SK-N-SH (cell line): ENCODE data around the gene SLX4IP. TPM values are rescaled to one million over a fixed set of nuclear protein-coding genes. Genes with fewer than 3 reads are reported as not detected.

Experiments used
- CTCF ChIA-PET: fragments of 300-600, 350-600 bp; formaldehyde crosslinking; extraction: SDS; loops from one replicate; lab custom pipeline; 2021; lab: Yijun Ruan, JAX
- POLR2A ChIA-PET: fragments of 350-600 bp; sonication (Branson Sonifier 250); formaldehyde crosslinking; extraction: SDS; loops from one replicate; lab custom pipeline; 2020; ENCODE audit warnings: antibody characterized with exemption, inconsistent platforms; lab: Yijun Ruan, JAX
- DNase-seq: peaks from one replicate; pipeline ENCODE4 v3.0.0; 2012
- H2AFZ ChIP-seq: fragments of 200-600 bp; sonication (generic); 2 replicates; pipeline ENCODE4 v1.8.1; 2016; ENCODE audit warnings: antibody characterized with exemption, mild to moderate bottlenecking, low read depth
- H3F3A ChIP-seq: fragments of 200-600 bp; sonication (generic); replicated peaks from 2 replicates; pipeline ENCODE3; 2016; ENCODE audit warnings: antibody characterized with exemption, mild to moderate bottlenecking; ENCODE audit not compliant: insufficient read depth
- H3K27ac ChIP-seq, 2 experiments: fragments of 200-500 bp in 1 of 2; fragments of 200-600 bp in 1 of 2; sonication (Bioruptor generic) in 1 of 2; sonication (generic), shearing (Covaris generic) in 1 of 2; 2 replicates each; pipeline versions ENCODE4 v1.5.1 to v1.6.1; 2014 to 2016; ENCODE audit warnings: low read depth in 2 of 2, inconsistent platforms in 1 of 2, low read length in 1 of 2, mild to moderate bottlenecking in 1 of 2, mixed read lengths in 1 of 2
- H3K27me3 ChIP-seq: fragments of 200-600 bp; sonication (generic), shearing (Covaris generic); 2 replicates; pipeline ENCODE4 v1.6.1; 2016; ENCODE audit warnings: mixed run types; ENCODE audit not compliant: insufficient read depth
- H3K36me3 ChIP-seq, 2 experiments: fragments of 200-500 bp in 1 of 2; fragments of 200-600 bp in 1 of 2; sonication (Bioruptor generic) in 1 of 2; sonication (generic) in 1 of 2; replicated peaks in 1 of 2; 2 replicates each; pipeline versions ENCODE3 to v1.5.1; 2014 to 2016; ENCODE audit warnings: low read length in 1 of 2, mild to moderate bottlenecking in 1 of 2; ENCODE audit not compliant: insufficient read depth in 2 of 2, control insufficient read depth in 1 of 2
- H3K4me1 ChIP-seq, 2 experiments: fragments of 200-500 bp in 1 of 2; fragments of 200-600 bp in 1 of 2; sonication (Bioruptor generic) in 1 of 2; sonication (generic), shearing (Covaris generic) in 1 of 2; 2 replicates each; pipeline versions ENCODE4 v1.5.1 to v1.6.1; 2014 to 2016; ENCODE audit warnings: low read depth in 1 of 2, low read length in 1 of 2, mixed run types in 1 of 2; ENCODE audit not compliant: insufficient read depth in 2 of 2, control insufficient read depth in 1 of 2
- H3K4me2 ChIP-seq: fragments of 200-600 bp; sonication (generic), shearing (Covaris generic); 2 replicates; pipeline ENCODE4 v1.6.1; 2017; ENCODE audit warnings: mixed run types
- H3K4me3 ChIP-seq, 2 experiments: fragments of 200-500 bp in 1 of 2; fragments of 200-600 bp in 1 of 2; sonication (Bioruptor generic) in 1 of 2; sonication (generic), shearing (Covaris generic) in 1 of 2; 2 replicates each; pipeline versions ENCODE4 v1.5.1 to v1.8.1; 2014 to 2016; ENCODE audit warnings: low read depth in 2 of 2, inconsistent platforms in 1 of 2, low read length in 1 of 2, mild to moderate bottlenecking in 1 of 2, mixed read lengths in 1 of 2, moderate library complexity in 1 of 2
- H3K79me2 ChIP-seq: fragments of 200-600 bp; sonication (generic); 2 replicates; pipeline ENCODE4 v1.8.1; 2017; ENCODE audit warnings: mild to moderate bottlenecking; ENCODE audit not compliant: insufficient read depth
- H3K9ac ChIP-seq: fragments of 200-600 bp; sonication (generic); 2 replicates; pipeline ENCODE4 v1.6.1; 2017; ENCODE audit warnings: mixed run types
- H3K9me2 ChIP-seq: fragments of 200-600 bp; sonication (generic); 2 replicates; pipeline ENCODE4 v1.6.1; 2017; ENCODE audit warnings: mixed run types
- H3K9me3 ChIP-seq: fragments of 200-600 bp; sonication (generic); 2 replicates; pipeline ENCODE4 v1.6.1; 2017; ENCODE audit warnings: mixed run types, mild to moderate bottlenecking, moderate library complexity
- H4K20me1 ChIP-seq: fragments of 200-600 bp; sonication (generic); 2 replicates; pipeline ENCODE4 v1.6.1; 2017; ENCODE audit warnings: mild to moderate bottlenecking, mixed run types; ENCODE audit not compliant: insufficient read depth
- EP300 ChIP-seq, 2 experiments: IDR thresholded peaks; 2 replicates each; pipeline versions ENCODE4 v1.4.0 to v1.6.1; 2012; ENCODE audit warnings: borderline replicate concordance in 1 of 2, low read depth in 1 of 2, low read length in 1 of 2
- FOSL2 ChIP-seq: IDR thresholded peaks from 2 replicates; pipeline ENCODE4 v1.4.0; 2012; ENCODE audit warnings: low read depth, mild to moderate bottlenecking, moderate library complexity, borderline replicate concordance
- GABPA ChIP-seq: IDR thresholded peaks from 2 replicates; pipeline ENCODE4 v1.4.0; 2012; ENCODE audit warnings: low read depth, mild to moderate bottlenecking
- MXI1 ChIP-seq: IDR thresholded peaks from 2 replicates; pipeline ENCODE4 v1.6.1; 2012; ENCODE audit warnings: mild to moderate bottlenecking, low read depth, low read length, improper control_type of control experiment
- POLR2AphosphoS5 ChIP-seq: IDR thresholded peaks from 2 replicates; pipeline ENCODE4 v1.6.1; 2012; ENCODE audit warnings: low read depth, low read length
- RAD21 ChIP-seq: IDR thresholded peaks from 2 replicates; pipeline ENCODE4 v1.6.1; 2012; ENCODE audit warnings: mild to moderate bottlenecking, low read length
- RFX5 ChIP-seq: IDR thresholded peaks from 2 replicates; pipeline ENCODE4 v1.6.1; 2012; ENCODE audit warnings: mild to moderate bottlenecking, improper control_type of control experiment, low read length
- SMC3 ChIP-seq: IDR thresholded peaks from 2 replicates; pipeline ENCODE4 v1.6.1; 2012; ENCODE audit warnings: low read depth, low read length, improper control_type of control experiment
- TAF1 ChIP-seq: IDR thresholded peaks from 2 replicates; pipeline ENCODE4 v1.6.1; 2012; ENCODE audit warnings: low read depth, mild to moderate bottlenecking, low read length, moderate library complexity, borderline replicate concordance
- TCF12 ChIP-seq: IDR thresholded peaks from 2 replicates; pipeline ENCODE4 v1.4.0; 2012
- TEAD4 ChIP-seq: IDR thresholded peaks from 2 replicates; pipeline ENCODE4 v1.4.0; 2012; ENCODE audit warnings: mild to moderate bottlenecking, borderline replicate concordance; ENCODE audit not compliant: insufficient read depth
- WGBS: methylation state at CpG from one replicate; pipeline ENCODE4 v1.1.6; 2017; ENCODE audit warnings: low lambda C conversion rate; 5-methylcytosine and 5-hydroxymethylcytosine counted together
- polyA plus RNA-seq, 3 experiments: library from polyadenylated mRNA; depleted of rRNA; stranded (reverse); fragments of >200 nt; gene quantifications; 2 replicates each; pipeline ENCODE4 v1.2.3, GENCODE V29; 2012
- TF ChIP-seq, protein P1 (sequence below): IDR thresholded peaks from 2 replicates; pipeline ENCODE4 v1.4.0; 2012; ENCODE audit warnings: low read depth, borderline replicate concordance
- TF ChIP-seq, protein P2 (sequence below): IDR thresholded peaks from 2 replicates; pipeline ENCODE4 v1.4.0; 2012; ENCODE audit warnings: low read depth
- TF ChIP-seq, protein P3 (sequence below): IDR thresholded peaks from 2 replicates; pipeline ENCODE4 v1.6.1; 2012; ENCODE audit warnings: mild to moderate bottlenecking, low read depth, low read length, moderate library complexity

SLX4IP gene
- polyA plus RNA-seq, 1 of the 3 experiments (the other 2 are of a cell fraction) = 1.3 TPM

DNA sequence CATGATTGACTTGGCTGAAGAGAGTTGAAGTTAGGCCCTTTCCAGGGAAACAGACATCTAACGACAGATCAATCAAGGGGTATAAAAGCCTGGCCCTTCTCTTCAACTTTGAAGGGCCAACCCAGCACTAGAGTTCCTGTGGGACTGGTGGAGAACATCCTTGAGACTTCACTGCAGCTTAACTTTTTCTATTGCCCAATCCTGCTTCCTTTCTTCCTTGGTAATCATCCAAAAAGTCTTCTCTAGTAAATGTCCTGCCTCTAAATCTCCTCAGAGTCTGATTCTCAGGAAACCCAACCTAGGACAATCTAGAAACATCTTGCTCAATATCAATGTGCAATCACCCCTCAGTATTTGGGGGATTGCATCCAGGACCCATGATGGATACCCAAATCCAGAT, 3.0 kb upstream of the SLX4IP start (continued):
- TF ChIP-seq, protein P1, sequence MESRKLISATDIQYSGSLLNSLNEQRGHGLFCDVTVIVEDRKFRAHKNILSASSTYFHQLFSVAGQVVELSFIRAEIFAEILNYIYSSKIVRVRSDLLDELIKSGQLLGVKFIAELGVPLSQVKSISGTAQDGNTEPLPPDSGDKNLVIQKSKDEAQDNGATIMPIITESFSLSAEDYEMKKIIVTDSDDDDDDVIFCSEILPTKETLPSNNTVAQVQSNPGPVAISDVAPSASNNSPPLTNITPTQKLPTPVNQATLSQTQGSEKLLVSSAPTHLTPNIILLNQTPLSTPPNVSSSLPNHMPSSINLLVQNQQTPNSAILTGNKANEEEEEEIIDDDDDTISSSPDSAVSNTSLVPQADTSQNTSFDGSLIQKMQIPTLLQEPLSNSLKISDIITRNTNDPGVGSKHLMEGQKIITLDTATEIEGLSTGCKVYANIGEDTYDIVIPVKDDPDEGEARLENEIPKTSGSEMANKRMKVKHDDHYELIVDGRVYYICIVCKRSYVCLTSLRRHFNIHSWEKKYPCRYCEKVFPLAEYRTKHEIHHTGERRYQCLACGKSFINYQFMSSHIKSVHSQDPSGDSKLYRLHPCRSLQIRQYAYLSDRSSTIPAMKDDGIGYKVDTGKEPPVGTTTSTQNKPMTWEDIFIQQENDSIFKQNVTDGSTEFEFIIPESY = no peak
- no peak for TF ChIP-seq TEAD4

DNA sequence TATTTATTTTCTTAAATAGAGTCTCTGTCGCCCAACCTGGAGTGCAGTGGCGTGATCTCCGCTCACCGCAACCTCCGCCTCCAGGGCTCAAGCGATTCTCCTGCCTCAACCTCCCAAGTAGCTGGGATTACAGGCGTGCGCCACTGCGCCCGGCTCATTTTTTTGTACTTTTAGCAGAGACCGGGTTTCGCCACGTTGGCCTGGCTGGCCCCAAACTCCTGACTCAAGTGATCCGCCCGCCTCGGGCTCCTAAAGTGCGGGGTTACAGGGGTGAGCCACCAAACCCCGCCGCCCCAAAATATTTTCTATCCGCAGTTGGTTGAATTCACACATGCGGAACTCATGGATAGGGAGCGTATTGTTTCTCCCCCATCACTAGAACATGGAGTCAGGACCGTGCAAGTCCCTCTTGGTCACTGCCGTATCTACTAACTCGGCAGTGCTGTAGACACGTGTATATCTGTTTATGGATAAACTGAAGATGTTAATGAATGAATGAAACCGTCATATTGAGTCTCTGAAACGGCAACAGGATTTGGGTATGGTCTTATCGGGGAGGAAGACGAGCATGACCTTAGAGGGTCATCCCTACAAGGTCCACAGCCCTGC, 2.0 kb upstream of the SLX4IP start:
- TF ChIP-seq SMC3 (0 out of 2 replicates have a peak, but pooled peaks have one; percentile 1), MXI1 (peak; percentile 66), FOSL2 (no peak)
- TF ChIP-seq, protein P2, sequence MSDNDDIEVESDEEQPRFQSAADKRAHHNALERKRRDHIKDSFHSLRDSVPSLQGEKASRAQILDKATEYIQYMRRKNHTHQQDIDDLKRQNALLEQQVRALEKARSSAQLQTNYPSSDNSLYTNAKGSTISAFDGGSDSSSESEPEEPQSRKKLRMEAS = peak; percentile 21; the same call in 1 of the 2 replicates
- POLR2A ChIA-PET = interaction anchor here (0.9 to 2.6 kb wide), 5 partner anchors 120 to 453 kb away, joined by 3 to 24 read pairs (median 3); partner anchors contain the start of gene SNAP25
- Histone ChIP-seq H3K27me3 (no peaks in the 10 kb centered on the region), H3K27ac (peak overlapping the region; percentile 93 to 98), H3K79me2 (peaks cover 81% of the 10 kb centered on the region), H4K20me1 (no peaks in the 10 kb centered on the region), H3K4me1 (peaks cover 8 to 17% of the 10 kb centered on the region in 2 experiments; a peak in 3 of 4 replicates), H3K9me2 (no peaks in the 10 kb centered on the region), H3K9me3 (no peaks in the 10 kb centered on the region), H3K4me3 (peak overlapping the region; percentile 93 to 99), H3F3A (peaks cover 7% of the 10 kb centered on the region), H3K9ac (peak overlapping the region; percentile 82), H3K4me2 (peak overlapping the region; percentile 91), H3K36me3 (peaks cover 0 to 17% of the 10 kb centered on the region in 2 experiments), H2AFZ (peak overlapping the region; percentile 81)
- peak; percentile 35 for DNase-seq
- CTCF ChIA-PET = interaction anchor here (1.1 to 2.5 kb wide), 5 partner anchors 8 to 454 kb away, joined by 3 to 19 read pairs (median 4); no protein-coding TSS in a partner anchor
- WGBS = 38% methylated on average over 30 of the region's 30 CpGs

DNA sequence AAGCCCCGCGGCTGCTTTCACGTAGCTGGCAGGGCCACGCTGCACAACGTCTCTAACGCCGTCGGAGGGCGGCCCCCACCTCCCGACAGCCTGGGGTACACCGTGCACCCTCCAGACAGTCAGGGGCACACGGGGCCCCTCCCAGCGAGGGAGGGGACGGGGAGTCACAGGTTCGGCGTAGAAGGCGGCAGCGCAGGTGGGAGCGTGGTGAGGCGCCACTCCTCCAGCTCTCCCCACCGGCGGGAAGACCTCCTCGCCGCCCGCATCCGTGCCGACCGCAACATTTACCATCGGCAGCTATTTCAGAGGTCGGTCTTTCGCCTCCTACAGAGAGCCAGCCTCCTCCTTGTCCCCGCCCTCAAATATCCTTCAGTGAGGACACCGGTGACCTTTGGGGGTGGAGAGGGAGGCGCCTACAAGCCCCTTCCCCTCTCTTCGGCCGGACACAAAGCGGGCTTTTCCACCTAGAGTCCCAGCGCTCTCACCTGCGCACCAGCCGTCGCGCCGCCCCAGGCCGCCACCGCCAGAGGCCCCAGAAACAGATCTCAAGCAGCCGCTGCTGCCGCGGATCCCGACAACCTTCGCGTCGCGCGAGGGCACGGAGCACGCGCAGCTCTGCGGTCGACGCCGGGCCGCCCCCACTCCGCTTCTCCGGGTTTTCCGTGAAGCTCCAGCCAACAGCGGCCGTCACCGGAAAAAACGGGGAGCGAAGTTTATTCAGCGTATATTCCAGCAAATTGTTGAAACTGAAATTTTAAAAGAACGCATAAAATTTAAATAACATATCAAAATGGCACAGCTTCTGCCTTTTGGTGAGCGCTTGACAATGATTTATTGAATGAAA, 1.3 kb upstream of the SLX4IP start, which contains the start of gene MKKS:
Gene MKKS, minus strand, starts transcription at position 600 of the 844 bp plus-strand sequence. CDS start 20,708 bp downstream, outside the sequence.
- H3K4me1 ChIP-seq = peaks cover 8 to 17% of the 10 kb centered on the region in 2 experiments; a peak in 3 of 4 replicates
- no peaks in the 10 kb centered on the region for H3K9me3 ChIP-seq
- no peaks in the 10 kb centered on the region for H3K27me3 ChIP-seq
- no peaks in the 10 kb centered on the region for H4K20me1 ChIP-seq
- peaks cover 0 to 17% of the 10 kb centered on the region in 2 experiments for H3K36me3 ChIP-seq
- ChIA-PET POLR2A (interaction anchor here (0.7 to 2.6 kb wide), 13 partner anchors 9 to 595 kb away, joined by 3 to 24 read pairs (median 3); partner anchors contain the start of gene SNAP25), CTCF (interaction anchor here (1.0 to 2.5 kb wide), 8 partner anchors 8 to 824 kb away, joined by 3 to 19 read pairs (median 4); no protein-coding TSS in a partner anchor)
- H3K4me2 ChIP-seq = peak within 1 kb of the TSS; percentile 91
- H2AFZ ChIP-seq = peak within 1 kb of the TSS; percentile 81
- under 1% methylated on average over 38 of the region's 73 CpGs for WGBS
- DNase-seq = peak; percentile 90
- peaks cover 73% of the 10 kb centered on the region for H3K79me2 ChIP-seq
- H3K9ac ChIP-seq = peak within 1 kb of the TSS; percentile 82
- H3K4me3 ChIP-seq = peak within 1 kb of the TSS; percentile 93 to 99
- no peaks in the 10 kb centered on the region for H3K9me2 ChIP-seq
- peak within 1 kb of the TSS; percentile 93 to 98 for H3K27ac ChIP-seq
- peaks cover 7% of the 10 kb centered on the region for H3F3A ChIP-seq
- TF ChIP-seq, protein P2 = peak; percentile 90
- peak; percentile 70; the same call in 1 of the 2 replicates for TF ChIP-seq TAF1
- peak; percentile 4 for TF ChIP-seq MXI1
- peak; percentile 37 for TF ChIP-seq GABPA
- TF ChIP-seq POLR2AphosphoS5 = peak; percentile 43; the same call in 1 of the 2 replicates
- no peak for TF ChIP-seq RAD21
- no peak for TF ChIP-seq RFX5
- TF ChIP-seq EP300 (IDR thresholded peaks at IDR 0.05; ENCODE audit: borderline replicate concordance in 1 of 2, low read depth in 1 of 2, low read length in 1 of 2) = peak in 1 of 2 experiments; percentile 10; a peak in 1 of 4 replicates
- TF ChIP-seq, protein P3, sequence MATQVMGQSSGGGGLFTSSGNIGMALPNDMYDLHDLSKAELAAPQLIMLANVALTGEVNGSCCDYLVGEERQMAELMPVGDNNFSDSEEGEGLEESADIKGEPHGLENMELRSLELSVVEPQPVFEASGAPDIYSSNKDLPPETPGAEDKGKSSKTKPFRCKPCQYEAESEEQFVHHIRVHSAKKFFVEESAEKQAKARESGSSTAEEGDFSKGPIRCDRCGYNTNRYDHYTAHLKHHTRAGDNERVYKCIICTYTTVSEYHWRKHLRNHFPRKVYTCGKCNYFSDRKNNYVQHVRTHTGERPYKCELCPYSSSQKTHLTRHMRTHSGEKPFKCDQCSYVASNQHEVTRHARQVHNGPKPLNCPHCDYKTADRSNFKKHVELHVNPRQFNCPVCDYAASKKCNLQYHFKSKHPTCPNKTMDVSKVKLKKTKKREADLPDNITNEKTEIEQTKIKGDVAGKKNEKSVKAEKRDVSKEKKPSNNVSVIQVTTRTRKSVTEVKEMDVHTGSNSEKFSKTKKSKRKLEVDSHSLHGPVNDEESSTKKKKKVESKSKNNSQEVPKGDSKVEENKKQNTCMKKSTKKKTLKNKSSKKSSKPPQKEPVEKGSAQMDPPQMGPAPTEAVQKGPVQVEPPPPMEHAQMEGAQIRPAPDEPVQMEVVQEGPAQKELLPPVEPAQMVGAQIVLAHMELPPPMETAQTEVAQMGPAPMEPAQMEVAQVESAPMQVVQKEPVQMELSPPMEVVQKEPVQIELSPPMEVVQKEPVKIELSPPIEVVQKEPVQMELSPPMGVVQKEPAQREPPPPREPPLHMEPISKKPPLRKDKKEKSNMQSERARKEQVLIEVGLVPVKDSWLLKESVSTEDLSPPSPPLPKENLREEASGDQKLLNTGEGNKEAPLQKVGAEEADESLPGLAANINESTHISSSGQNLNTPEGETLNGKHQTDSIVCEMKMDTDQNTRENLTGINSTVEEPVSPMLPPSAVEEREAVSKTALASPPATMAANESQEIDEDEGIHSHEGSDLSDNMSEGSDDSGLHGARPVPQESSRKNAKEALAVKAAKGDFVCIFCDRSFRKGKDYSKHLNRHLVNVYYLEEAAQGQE = 0 out of 2 replicates have a peak, but pooled peaks have one; percentile 24
- TF ChIP-seq TCF12 = no peak
